Limb (tissue), 2 donors: ENCODE data around the gene VAV2.
A peak's percentile ranks its signal among the peaks of the same experiment; 100 is the strongest.

ENCODE experiments used
- DNase-seq, 2 donors: peaks; one replicate each; pipeline ENCODE4 v3.0.0-alpha.2; 2016; ENCODE audit errors: extremely low spot score in 2 of 2

VAV2 gene

DNA sequence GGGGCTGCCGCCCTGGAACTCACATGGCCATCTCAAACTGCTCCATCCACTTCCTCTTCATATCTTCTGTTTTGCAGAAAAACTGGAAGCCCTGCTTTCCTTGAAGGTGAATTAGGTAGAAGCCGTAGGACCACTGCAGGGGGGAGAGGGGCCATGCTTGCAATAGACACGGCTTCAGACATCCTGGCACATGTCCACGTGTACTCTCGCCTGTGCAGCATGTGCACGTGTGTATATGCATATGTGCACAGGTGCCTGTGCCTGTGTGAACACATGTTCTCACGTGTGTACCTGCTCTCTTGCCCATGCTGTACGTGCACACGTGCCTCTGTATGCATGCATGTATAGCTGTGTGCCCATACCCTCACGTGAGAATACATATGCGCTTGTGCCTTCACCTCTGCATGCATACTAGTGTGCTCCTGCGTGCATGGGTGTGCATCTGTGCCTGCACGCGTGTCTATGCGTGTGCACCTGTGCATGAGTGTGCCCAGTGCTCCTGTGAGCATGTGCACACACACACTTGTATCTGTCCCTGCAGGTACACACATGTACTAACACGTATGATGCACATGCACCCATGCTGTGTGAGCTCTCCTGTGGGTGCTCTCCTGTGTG, 206.3 kb downstream of the VAV2 start:
- DNase-seq, result no peak

DNA sequence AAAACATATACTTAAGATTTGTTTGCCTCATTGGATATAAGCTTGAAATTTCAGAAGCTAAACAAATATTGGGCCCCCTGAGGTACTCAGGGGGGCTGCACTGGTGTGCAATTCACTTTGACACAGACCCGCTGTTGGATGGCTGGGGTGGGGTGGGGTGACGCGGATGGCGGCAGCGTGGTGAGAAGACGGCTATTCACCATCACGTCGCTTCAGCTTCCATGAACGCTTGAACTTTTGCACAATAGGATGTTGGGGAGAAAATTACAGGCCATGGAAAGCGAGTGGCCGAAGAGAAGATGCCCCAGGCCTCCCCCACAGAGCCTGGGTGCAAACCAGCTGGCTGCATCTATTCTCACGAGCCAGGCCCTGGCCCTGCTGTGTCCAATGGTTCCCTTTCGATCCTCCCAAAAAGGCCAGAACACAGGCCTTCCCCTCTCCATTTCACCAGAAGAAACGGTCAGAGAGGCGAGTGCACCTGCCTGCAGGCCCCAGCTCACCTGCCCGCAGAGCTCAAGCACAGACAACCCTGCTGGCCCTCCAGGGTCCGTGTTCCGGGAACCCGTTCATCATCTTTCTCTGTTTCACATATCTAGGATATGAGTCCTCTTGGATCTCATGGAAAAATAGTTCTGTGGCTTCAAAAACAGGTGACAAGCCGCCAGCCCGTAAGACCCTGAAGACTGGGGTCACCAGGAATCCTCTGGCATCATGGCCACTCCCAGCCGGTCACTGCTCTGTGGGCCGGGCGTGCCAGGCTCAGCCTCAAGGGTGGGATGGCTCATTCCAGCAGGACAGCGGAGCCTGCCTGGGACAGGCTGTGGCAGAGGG, 207.2 kb downstream of the VAV2 start:
- no peak for DNase-seq

DNA sequence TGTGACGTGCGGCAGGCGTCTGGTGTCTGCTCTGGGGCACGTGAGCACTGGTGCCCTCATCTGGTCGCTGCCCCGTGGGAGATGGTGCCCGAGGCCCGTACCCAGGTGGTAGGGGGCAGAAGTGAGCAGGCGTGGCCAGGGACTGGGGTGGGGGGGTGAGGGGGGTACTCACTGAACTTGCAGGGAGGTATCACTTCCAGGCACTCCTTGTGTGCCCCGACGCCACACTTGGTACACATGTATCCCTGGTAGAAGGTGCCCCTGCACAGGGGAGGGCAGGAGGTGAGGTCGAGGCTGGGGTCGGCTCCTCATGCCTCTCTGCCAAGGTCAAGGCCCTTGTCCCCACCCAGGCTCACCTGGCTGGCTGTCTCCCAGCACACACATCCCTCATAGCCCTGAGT, 208.8 kb downstream of the VAV2 start:
- no peak for DNase-seq

DNA sequence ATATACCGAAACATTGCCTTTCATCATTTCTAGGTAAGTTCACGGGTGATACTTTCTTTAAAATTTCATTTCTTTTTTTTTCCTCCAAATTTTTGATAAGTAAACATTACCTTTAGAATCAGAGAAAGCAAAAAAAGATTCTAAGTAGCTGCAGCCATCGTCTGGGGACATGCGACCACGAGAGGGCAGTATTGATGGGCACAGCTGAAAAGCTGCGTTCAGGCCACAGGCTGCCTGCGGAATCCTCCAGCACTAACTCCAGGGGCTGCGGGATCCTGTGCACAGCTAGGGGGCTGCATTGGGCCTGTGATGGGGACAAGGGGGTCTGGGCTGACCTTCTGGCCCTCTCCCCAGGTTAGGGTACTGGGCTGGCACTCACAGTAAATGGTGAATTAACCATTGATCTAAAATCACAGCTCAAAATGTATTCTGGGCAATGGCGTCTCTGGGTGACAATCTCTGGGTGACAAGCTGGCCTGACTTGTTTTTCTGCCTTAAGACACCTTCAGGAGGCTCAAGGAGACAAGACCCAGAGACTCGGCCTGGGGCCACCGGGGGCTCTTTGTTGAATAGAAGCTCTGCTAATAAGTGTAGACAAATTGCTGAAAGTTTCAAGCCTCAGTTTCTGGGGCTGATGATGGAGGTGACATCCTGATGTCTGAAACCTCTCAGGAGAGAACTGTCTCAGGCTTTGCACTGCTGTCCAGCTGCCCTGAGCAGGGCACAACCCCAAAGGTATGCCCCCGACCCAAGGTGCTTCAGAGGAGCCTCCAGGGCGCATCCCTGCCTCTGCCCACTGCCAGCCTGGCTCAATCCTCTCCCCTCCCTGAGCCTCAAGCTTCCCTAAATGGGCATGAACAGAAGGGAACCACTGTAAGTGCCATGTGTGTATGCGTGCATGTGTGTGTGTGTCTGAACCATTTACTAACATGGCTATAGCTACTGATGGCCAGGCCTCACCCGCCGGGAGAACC, 209.7 kb downstream of the VAV2 start:
- peak; percentile 81 to 87 for DNase-seq

DNA sequence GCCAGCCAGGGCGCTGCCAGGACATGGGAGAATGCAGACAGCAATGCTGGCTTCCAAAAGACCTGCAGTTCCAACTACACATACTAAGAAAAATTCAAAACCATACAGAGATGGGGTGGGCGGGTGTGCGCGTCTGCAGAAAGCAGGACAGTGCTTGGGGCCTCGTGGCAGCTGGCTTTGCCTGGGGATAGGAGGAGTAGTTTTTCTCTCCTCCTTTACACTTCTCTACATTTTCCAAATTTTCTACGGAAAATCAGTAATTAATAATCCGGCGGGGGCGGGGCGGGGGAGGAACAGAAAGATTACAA, 210.3 kb downstream of the VAV2 start:
- DNase-seq, result no peak

DNA sequence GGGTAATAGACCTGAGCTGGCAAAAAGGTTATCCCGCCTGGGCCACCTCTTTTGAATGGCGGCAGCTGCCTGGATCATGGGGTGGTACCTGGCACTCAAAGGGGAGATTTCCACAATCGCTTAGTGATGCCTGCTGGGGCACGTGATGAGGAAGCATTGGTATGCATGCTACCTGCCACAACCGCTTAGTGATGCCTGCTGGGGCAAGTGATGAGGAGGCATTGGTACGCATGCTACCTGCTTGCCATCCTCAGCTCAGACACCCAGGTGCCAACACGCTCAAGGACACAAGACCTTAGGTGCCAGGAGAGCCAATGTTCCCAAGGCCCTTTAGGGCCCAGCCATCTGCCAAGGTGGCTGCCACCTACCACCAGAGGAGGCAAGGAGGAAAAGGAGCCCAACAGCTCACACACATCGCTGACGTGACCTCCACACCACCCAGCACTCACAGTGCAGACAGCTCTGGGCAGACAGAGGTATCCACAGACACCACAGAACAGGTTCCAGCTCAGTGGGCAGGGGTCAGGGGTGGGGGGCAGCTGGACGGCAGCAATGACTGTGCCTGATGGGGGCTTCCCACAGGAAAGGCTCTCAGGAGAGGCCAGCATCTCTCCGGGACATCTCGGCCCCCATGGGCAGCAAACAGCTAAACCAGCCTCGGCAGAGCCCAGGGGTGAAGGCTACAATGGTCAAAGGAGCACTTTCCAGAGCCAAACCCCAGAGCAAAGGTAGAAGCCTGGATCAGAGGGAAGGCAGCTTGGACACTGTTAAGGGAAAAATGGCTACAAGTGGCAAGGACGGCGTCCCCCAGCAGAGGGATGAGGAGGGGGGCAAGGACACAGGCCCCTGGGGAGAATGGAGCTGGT, 210.9 kb downstream of the VAV2 start:
- DNase-seq, result no peak

DNA sequence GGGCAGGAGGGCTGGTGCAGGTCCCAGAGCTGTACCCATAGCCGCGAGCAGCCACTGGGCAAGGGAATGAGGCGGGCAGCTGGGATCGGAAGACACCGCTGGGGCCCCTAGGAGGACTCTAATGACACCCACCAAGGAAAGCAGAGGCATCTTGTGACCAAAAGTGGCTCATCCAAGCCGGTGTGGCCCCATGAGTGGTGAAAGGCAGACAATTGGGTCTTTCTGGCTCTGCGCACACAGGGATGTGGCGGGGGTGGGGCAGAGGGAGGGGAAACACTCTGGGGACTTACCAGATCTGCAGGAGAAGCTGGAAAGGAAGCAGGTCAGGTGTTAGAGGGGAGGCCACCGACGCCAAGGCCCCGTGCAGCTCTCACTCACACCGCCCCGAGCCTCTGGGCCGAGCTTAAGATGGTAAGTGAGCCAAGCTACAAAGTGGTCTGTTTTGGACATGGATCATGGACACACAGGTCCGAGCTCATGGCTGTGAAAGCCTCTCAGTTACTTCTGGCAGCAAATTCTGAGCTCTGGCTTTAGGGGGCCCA, 211.6 kb downstream of the VAV2 start:
- no peak for DNase-seq

DNA sequence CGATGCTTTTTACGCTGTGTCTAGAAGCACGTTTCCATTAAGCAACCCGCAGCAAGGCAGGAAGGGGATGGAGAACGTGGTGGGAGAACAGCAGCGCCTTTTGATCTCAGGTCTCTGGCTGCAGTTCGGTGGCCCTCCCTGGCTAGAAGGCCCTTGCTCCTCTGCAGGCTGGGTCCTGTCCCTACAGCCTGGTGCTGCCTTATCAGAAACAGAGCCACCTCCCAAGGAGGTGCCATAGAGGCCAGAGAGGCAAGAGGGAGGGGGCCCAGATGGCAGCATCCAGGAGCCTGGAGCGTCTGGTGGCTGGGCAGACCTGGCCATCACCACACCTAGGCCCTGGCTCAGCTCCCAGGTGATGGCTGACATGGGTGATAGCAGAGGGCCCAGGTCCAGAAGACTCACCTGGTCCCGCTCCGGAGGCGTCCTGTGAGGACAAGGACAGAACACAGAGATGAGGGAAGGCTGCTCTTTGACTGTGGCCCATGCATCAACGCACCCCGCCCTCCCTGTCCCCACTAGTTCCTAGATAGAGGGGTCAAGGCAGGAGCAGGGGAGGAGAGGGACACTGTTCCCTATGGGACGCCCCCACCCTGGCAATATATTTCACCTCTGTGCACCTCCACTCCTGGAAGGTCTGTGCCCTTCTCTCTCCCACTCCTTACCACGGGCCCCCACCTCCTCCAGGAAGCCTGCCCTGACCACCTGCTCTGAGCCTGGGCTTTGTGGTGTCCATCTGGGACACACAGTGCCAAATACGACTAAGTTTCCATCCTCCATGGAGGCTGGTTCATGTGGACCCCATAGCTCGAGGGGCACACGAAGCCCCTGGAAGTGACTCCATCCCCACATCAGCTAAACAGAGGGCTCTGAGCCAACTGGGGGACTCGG, 212.4 kb downstream of the VAV2 start:
- no peak for DNase-seq

DNA sequence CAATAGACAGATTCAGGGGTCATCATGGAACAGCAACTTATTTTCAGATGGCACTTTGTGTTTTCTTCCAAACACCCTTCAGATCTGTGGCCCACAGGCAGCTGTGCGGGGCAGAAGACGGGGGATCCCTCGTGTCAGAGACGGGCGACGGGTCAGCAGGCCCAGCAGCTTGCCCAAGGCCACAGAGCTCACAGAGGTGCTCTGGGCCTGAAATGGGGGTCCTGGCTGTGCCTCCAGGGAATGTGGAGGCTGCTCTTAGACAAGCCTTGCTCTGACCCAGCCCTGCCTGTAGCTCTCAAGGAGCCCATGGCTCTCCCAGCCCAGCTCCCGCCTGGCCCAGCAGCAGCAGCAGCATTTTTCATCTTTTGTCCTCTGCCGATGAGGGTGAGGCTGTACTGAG, 213.0 kb downstream of the VAV2 start:
- DNase-seq, result no peak

DNA sequence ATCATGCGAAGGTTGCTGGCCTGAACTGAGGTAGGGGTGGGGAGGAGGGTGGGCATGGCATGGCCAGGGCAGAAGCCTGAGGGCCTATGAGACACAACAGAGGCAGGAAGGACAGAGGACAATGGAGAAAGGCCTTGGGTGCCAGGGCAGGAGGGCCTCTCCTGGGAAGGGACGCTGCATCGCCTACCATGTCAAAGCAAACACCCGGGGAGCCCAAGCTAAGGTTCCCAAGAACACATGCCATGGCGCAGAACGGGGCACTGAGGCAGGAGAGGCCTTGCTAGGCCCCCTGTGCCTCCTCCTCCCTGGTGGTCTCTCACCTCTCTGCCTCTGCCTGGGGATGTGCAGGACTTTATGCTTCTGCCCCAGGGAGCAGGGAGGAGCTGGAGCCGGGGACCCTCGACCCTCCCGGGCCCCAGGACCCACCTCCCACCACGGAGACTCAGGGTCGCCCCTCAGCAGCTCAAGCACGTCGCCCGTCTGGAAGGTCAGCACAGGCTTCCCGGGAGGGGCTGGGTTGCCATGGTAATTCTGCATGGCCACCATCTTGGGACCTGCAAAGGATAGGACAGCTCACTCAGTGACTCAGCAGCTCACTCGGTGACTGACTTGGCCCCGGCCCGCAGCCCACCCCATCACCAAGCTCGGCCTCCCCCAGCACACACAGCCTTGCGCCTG, 213.6 kb downstream of the VAV2 start:
- no peak for DNase-seq

DNA sequence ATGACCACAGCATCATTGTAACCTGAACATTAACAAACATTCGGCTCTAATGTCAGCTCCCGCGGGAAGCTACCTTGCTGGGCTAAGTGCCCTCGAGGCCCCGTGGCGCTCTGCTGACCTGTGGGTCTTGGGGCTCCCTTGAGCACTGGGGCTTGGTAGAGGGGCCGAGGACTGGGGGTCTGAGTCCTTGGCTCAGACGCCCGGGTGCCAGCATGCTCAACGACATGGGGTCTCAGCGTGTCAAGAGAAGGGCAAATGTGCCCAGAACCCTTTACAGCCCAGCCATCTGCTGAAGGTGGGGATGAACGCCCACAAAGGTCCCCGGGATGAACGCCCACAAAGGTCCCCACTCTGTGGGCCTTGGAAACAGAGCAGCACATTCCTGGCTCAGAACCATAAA, 214.3 kb downstream of the VAV2 start:
- DNase-seq, result no peak

DNA sequence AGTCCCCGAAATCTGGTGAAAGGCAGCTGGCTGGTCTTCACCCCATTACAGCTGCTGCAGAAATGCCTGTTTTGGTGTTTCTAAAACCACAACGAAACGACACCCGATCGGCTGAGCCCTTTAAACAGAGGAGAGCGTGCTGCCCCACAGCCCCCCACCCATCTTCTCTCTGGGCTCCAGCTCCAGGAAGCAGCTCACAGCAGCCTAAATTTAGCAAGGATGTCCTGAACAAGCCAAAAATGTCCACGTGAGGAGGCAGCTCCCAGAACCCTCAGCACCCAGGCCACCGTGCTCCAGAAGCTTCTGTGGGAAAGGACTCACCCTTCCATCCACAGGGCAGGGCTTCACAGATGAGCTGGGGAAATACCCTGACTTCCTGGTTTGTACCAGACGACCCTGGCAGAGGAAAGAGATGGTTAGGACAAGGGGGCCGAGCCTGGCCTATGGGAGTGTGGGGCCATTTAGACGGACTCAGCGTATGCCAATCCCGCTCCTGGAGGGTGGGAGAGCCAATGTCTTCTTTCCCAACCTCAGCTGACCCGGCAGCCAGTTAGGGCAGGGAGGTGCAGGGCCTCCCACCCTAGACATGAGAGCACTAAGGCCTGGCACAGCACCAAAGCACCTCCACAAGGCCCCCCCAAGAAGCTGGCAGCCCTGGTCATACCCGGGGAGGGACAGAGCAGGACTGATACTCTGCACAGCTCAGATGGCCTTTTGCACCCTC, 214.9 kb downstream of the VAV2 start:
- no peak for DNase-seq

DNA sequence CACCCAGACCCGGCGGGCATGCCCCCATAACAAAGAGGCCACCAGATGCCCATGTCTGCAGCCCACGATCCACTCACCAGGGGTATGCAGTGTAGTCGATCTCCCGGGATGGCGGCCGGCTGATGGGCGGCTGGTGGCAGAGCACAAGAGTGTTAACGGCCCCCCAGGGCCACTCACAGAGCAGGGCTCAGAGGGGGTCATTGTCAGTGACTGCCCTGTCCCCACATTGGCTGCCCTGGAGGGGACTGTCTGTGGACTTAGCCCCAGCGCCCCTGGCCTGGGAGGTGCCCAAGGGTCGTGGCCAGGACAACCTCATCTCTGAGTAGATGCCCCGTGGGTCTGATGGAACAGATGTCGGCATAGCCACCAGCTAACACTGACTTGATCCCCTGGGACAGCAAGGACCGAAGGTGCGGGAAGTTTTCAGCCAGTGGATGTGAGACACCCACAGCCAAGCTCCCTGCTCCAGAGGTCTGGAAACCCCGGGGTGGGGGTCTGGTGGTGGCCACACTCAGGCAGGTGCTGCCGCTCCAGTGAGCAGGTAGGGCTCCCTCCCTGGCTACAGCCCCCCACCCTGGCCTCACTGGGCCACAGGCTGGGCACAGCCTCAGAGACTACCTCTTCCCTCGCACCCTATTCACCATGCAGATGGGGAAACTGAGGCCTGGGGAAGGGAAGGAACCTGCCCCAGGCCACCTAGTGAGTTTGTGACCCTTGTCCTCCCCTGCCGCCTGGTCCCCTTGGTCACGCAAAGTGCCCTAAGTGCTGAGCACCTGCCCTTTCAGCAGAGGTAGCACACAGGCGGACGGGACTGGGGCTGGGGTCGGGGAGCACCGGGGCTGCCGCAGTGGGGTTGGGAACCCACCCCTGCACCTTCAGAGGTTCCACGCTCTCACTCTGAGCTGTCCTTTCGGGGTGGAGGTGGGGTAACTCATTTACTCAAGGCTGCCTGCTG, 215.9 kb downstream of the VAV2 start:
- no peak for DNase-seq

DNA sequence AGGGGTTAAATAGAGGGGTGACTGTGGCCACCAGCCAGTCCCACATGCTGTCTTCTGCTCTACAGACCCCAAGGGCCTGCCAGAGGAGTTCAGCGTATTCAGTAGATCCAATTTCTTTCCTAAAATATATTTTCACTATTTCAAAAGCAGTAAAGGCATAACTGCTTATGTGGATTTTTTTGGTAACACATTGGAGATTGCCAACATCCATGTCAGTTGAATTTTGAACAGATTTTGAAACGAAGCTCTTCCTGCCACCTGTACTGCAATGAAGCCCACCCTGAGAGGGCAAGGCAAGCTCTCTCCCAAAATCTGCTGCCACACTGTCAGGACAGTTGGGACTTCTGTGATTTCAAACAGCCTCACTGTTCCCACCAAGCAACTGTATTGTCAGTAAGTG, 216.8 kb downstream of the VAV2 start:
- DNase-seq, result no peak

DNA sequence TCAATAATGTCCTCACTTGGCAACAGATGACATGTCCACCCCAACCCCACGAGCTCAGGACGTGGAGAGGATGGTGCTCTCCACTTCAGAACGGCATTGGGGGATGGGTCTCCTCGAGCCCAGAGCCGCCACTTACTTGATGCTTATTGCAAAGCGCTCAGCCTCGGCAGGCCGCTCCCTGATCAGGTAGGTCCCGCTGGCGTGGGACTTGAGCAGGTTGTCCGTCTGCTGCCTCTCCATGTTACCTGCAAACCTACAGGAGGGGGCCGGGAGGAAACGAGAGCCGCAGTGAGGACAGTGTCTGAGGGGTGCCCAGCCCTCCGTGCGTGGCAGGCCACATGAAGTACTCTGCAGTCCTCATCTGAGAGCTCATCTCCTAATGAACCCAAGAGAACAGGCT, 217.3 kb downstream of the VAV2 start:
- no peak for DNase-seq

DNA sequence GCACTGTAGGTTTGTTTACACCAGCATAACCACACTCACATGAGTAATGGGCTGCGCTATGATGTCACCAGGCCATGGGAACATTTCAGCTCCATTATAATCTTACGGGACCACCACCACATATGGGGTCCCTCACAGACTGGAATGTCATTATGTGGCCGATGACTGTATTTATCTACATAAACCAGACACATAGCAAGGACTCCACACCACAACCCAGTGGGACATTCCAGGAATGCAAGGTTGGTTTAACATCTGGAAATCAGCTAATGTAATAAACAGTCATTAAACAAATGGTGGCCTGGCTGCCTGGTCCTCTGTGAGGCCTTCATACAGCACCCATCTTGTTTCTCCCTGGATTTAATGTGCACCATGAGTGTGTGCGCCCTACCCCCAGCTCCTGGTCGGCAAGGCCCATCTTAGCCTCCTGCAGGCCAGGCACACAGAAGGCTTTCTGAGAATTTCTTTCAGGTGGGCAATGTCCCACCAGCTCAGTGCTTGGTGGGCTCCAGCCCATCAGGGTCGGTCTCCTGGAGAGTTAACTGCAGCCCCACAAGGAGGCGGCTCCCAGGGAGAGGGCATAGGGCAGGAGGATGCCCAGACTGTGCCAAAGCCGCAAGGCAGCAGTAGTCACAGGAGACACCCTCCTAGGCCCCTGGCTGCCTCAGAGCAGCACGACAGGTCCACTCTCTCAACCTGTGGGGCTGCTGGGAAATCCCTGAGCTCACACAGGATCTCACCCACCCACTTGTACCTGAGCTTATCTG, 218.1 kb downstream of the VAV2 start:
- DNase-seq, result peak in 1 of 2 donors; percentile 3

DNA sequence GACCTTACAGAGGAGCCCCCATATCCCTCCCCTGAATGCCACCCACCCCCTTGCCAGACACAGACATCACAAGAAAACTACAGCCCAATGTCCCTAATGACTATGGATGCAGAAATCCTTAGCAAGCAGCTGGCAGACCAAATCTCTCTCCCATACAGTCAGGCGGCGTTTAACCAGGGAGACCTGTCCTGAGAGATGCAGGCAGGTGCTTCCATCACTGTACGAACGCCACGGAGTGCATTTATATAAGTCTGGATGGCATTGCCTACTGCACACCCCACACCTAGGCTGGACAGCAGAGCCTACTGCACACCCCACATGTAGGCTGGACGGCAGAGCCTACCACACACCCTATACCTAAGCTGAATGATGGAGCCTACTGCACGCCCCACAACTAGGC, 219.5 kb downstream of the VAV2 start:
- DNase-seq, result peak in 1 of 2 donors; percentile 6
